GM19193 (cell line): ENCODE measurements around the gene DHX8.

Experiments used
- POLR2A ChIP-seq: IDR thresholded peaks from 4 replicates; pipeline ENCODE4 v1.6.1; 2011; ENCODE audit not compliant: insufficient read depth, insufficient read length; ENCODE audit errors: extremely low read depth

The DHX8 gene

GRCh38 chr17:43515656-43516055 lies 31.9 kb downstream of the DHX8 start:
- TF ChIP-seq POLR2A = no peak

- TF ChIP-seq POLR2A = no peak
Observed at GRCh38 chr17:43517161-43517560, 33.4 kb downstream of the DHX8 start.

GRCh38 chr17:43517615-43518386 lies 34.0 kb downstream of the DHX8 start:
- no peak for TF ChIP-seq POLR2A

- no peak for TF ChIP-seq POLR2A
Observed at GRCh38 chr17:43521389-43521788, 37.6 kb downstream of the DHX8 start.

- no peak for TF ChIP-seq POLR2A
Observed at GRCh38 chr17:43524945-43525575, 41.3 kb downstream of the DHX8 start.

GRCh38 chr17:43526886-43527648 lies 43.3 kb downstream of the DHX8 start:
- no peak for TF ChIP-seq POLR2A

GRCh38 chr17:43528319-43528987 lies 44.7 kb downstream of the DHX8 start:
- no peak for TF ChIP-seq POLR2A

- TF ChIP-seq POLR2A = no peak
Observed at GRCh38 chr17:43528988-43529814, 45.4 kb downstream of the DHX8 start.

- TF ChIP-seq POLR2A = no peak
Observed at GRCh38 chr17:43529947-43530287, 46.1 kb downstream of the DHX8 start.

GRCh38 chr17:43530288-43531081 lies 46.7 kb downstream of the DHX8 start:
- no peak for TF ChIP-seq POLR2A

GRCh38 chr17:43531082-43531378 lies 47.3 kb downstream of the DHX8 start:
- no peak for TF ChIP-seq POLR2A

- TF ChIP-seq POLR2A = no peak
Observed at GRCh38 chr17:43531955-43532354, 48.2 kb downstream of the DHX8 start.

- no peak for TF ChIP-seq POLR2A
Observed at GRCh38 chr17:43532581-43532980, 48.8 kb downstream of the DHX8 start.

- no peak for TF ChIP-seq POLR2A
Observed at GRCh38 chr17:43533699-43534098, 49.9 kb downstream of the DHX8 start.
